ENCODE measurements around the gene RPA3.

The RPA3 gene

GRCh38 chr7:7654964-7655715 lies 63.3 kb downstream of the RPA3 start:
- in situ Hi-C loops (cut with MboI; ENCODE audit: low sequenced_read_pairs), result no loop called here

GRCh38 chr7:7653593-7654187 lies 64.7 kb downstream of the RPA3 start:
- in situ Hi-C loops (cut with MboI; ENCODE audit: low sequenced_read_pairs), result no loop called here

GRCh38 chr7:7652798-7653540 lies 65.4 kb downstream of the RPA3 start:
- in situ Hi-C loops (cut with MboI; ENCODE audit: low sequenced_read_pairs), result no loop called here

GRCh38 chr7:7651479-7651878 lies 66.9 kb downstream of the RPA3 start:
- in situ Hi-C loops (cut with MboI; ENCODE audit: low sequenced_read_pairs), result no loop called here

- in situ Hi-C loops (cut with MboI; ENCODE audit: low sequenced_read_pairs), result no loop called here
These were observed 67.7 kb downstream of the RPA3 start for GRCh38 chr7:7650682-7651206.

- in situ Hi-C loops (cut with MboI; ENCODE audit: low sequenced_read_pairs), result no loop called here
These were observed 70.8 kb downstream of the RPA3 start for GRCh38 chr7:7647495-7648036.

GRCh38 chr7:7642081-7642480 lies 76.3 kb downstream of the RPA3 start:
- in situ Hi-C loops (cut with MboI; ENCODE audit: low sequenced_read_pairs), result no loop called here

GRCh38 chr7:7641129-7641663 lies 77.2 kb downstream of the RPA3 start:
- in situ Hi-C loops (cut with MboI; ENCODE audit: low sequenced_read_pairs), result no loop called here

- in situ Hi-C loops (cut with MboI; ENCODE audit: low sequenced_read_pairs), result no loop called here
These were observed 77.9 kb downstream of the RPA3 start, which contains the start of gene UMAD1 for GRCh38 chr7:7640221-7641128. Gene UMAD1 (plus strand): TSS chr7:7640752. CDS start chr7:7673372, 32,620 bp downstream.

GRCh38 chr7:7639847-7640220 lies 78.6 kb downstream of the RPA3 start:
- in situ Hi-C loops (cut with MboI; ENCODE audit: low sequenced_read_pairs), result no loop called here

GRCh38 chr7:7639421-7639820 lies 79.0 kb downstream of the RPA3 start:
- in situ Hi-C loops (cut with MboI; ENCODE audit: low sequenced_read_pairs), result no loop called here

- in situ Hi-C loops (cut with MboI; ENCODE audit: low sequenced_read_pairs), result no loop called here
These were observed 87.6 kb downstream of the RPA3 start for GRCh38 chr7:7630626-7631329.

- in situ Hi-C loops (cut with MboI; ENCODE audit: low sequenced_read_pairs), result no loop called here
These were observed 89.9 kb downstream of the RPA3 start for GRCh38 chr7:7628476-7628875.

GRCh38 chr7:7620644-7621210 lies 97.7 kb downstream of the RPA3 start:
- in situ Hi-C loops (cut with MboI; ENCODE audit: low sequenced_read_pairs), result no loop called here

- in situ Hi-C loops (cut with MboI; ENCODE audit: low sequenced_read_pairs), result no loop called here
These were observed 98.2 kb downstream of the RPA3 start for GRCh38 chr7:7620236-7620635.

- in situ Hi-C loops (cut with MboI; ENCODE audit: low sequenced_read_pairs), result no loop called here
These were observed 100.0 kb downstream of the RPA3 start for GRCh38 chr7:7618410-7618809.

GRCh38 chr7:7617550-7617949 lies 100.9 kb downstream of the RPA3 start:
- in situ Hi-C loops (cut with MboI; ENCODE audit: low sequenced_read_pairs), result no loop called here

GRCh38 chr7:7614018-7614741 lies 104.2 kb downstream of the RPA3 start:
- in situ Hi-C loops (cut with MboI; ENCODE audit: low sequenced_read_pairs), result no loop called here

Data from HL-60/S4 (cell line).